ENCODE results near the gene MTHFS.

- TF ChIP-seq CTCF (IDR thresholded peaks at IDR 0.05) (no peak), POLR2A (IDR thresholded peaks at IDR 0.05) (no peak)
Observed at GRCh38 chr15:79898369-79898768, 1.6 kb upstream of the MTHFS start.
